Gastrocnemius medialis (tissue), 4 donors: ENCODE measurements around the gene SGK1.

ENCODE experiments used
- CTCF ChIP-seq, 5 experiments: fragments of 450-650 bp in 3 of 5; fragments of 200-600 bp in 2 of 5; sonication (generic) in 2 of 5; IDR thresholded peaks in 4 of 5; conservative IDR thresholded peaks in 1 of 5; 1 replicate in 4 of 5; 2 replicates in 1 of 5; pipeline ENCODE4 v1.5.1; 2016 to 2019; ENCODE audit warnings: antibody characterized with exemption in 5 of 5, mild to moderate bottlenecking in 3 of 5, moderate library complexity in 3 of 5
- POLR2A ChIP-seq, 2 donors: fragments of 450-650 bp; IDR thresholded peaks; one replicate each; pipeline ENCODE4 v1.6.1; 2017; ENCODE audit warnings: antibody characterized with exemption in 2 of 2, mild to moderate bottlenecking in 2 of 2, moderate library complexity in 2 of 2

GRCh38 chr6:134282816-134283215, 35.1 kb downstream of the SGK1 start:
- TF ChIP-seq POLR2A (IDR thresholded peaks at IDR 0.05) (no peak), CTCF (IDR thresholded peaks at IDR 0.05 in 4 of 5, conservative IDR thresholded peaks at IDR 0.05 in 1 of 5) (no peak)
